H9 (cell line): ENCODE measurements around the gene LPCAT4. TPM values are rescaled to one million over a fixed set of nuclear protein-coding genes. Genes with fewer than 3 reads are reported as not detected.

Experiments used
- DNase-seq: peaks from one replicate; pipeline ENCODE4 v3.0.0-alpha.2; 2017
- H2AFZ ChIP-seq: one replicate; pipeline ENCODE4 v1.6.1; 2013; ENCODE audit warnings: mild to moderate bottlenecking, low read length, control low read depth, moderate library complexity
- H2AK5ac ChIP-seq: 2 replicates; pipeline ENCODE4 v1.6.1; 2013; ENCODE audit warnings: low read length, control low read depth, mixed read lengths; ENCODE audit not compliant: insufficient read length
- H2BK120ac ChIP-seq: one replicate; pipeline ENCODE4 v1.6.1; 2013; ENCODE audit warnings: low read depth, mild to moderate bottlenecking, low read length, control low read depth, inconsistent platforms; ENCODE audit not compliant: poor library complexity, severe bottlenecking
- H2BK12ac ChIP-seq: 2 replicates; pipeline ENCODE4 v1.6.1; 2013; ENCODE audit warnings: low read length, control low read depth, mixed read lengths, low read depth; ENCODE audit not compliant: insufficient read length
- H2BK15ac ChIP-seq: 2 replicates; pipeline ENCODE4 v1.6.1; 2013; ENCODE audit warnings: low read depth, low read length, control low read depth
- H2BK20ac ChIP-seq: one replicate; pipeline ENCODE4 v1.6.1; 2013; ENCODE audit warnings: low read depth, mild to moderate bottlenecking, low read length, control low read depth, inconsistent platforms; ENCODE audit not compliant: poor library complexity, severe bottlenecking
- H2BK5ac ChIP-seq: 2 replicates; pipeline ENCODE4 v1.6.1; 2013; ENCODE audit warnings: low read length, control low read depth, mixed read lengths; ENCODE audit not compliant: insufficient read length
- H3K14ac ChIP-seq: 2 replicates; pipeline ENCODE4 v1.6.1; 2013; ENCODE audit warnings: low read length, control low read depth; ENCODE audit not compliant: insufficient read depth
- H3K18ac ChIP-seq: 2 replicates; pipeline ENCODE4 v1.6.1; 2013; ENCODE audit warnings: low read depth, mild to moderate bottlenecking, mixed read lengths, low read length, control low read depth; ENCODE audit not compliant: insufficient read length
- H3K23ac ChIP-seq: 2 replicates; pipeline ENCODE4 v1.6.1; 2013; ENCODE audit warnings: low read length, control low read depth, mixed read lengths, low read depth; ENCODE audit not compliant: insufficient read length
- H3K23me2 ChIP-seq: 2 replicates; pipeline ENCODE4 v1.6.1; 2013; ENCODE audit warnings: low read depth, mild to moderate bottlenecking, mixed read lengths, low read length, control low read depth; ENCODE audit not compliant: insufficient read length, poor library complexity, severe bottlenecking
- H3K27ac ChIP-seq: 2 replicates; pipeline ENCODE4 v1.5.1; 2013; ENCODE audit warnings: low read length, control low read depth, mixed read lengths, low read depth; ENCODE audit not compliant: insufficient read length
- H3K27me3 ChIP-seq: 2 replicates; pipeline ENCODE4 v1.6.1; 2013; ENCODE audit warnings: low read length, control low read depth, inconsistent platforms; ENCODE audit not compliant: insufficient read depth
- H3K4ac ChIP-seq: 2 replicates; pipeline ENCODE4 v1.6.1; 2013; ENCODE audit warnings: low read depth, mild to moderate bottlenecking, control low read depth, inconsistent platforms, low read length, moderate library complexity
- H3K4me1 ChIP-seq: 2 replicates; pipeline ENCODE4 v1.6.1; 2013; ENCODE audit warnings: low read length, control low read depth, inconsistent platforms; ENCODE audit not compliant: insufficient read depth
- H3K4me2 ChIP-seq: 2 replicates; pipeline ENCODE4 v1.6.1; 2013; ENCODE audit warnings: low read length, control low read depth, mixed read lengths; ENCODE audit not compliant: insufficient read length, insufficient read depth
- H3K56ac ChIP-seq: 2 replicates; pipeline ENCODE4 v1.6.1; 2013; ENCODE audit warnings: low read depth, mild to moderate bottlenecking, mixed read lengths, low read length, control low read depth; ENCODE audit not compliant: insufficient read length
- H3K79me1 ChIP-seq: 2 replicates; pipeline ENCODE4 v1.6.1; 2013; ENCODE audit warnings: low read depth, mild to moderate bottlenecking, moderate library complexity, low read length, control low read depth, inconsistent platforms; ENCODE audit not compliant: insufficient read depth, poor library complexity, severe bottlenecking
- H3K79me2 ChIP-seq: 2 replicates; pipeline ENCODE4 v1.6.1; 2013; ENCODE audit warnings: low read length, control low read depth, inconsistent platforms; ENCODE audit not compliant: insufficient read depth
- H3K9ac ChIP-seq: 2 replicates; pipeline ENCODE4 v1.6.1; 2013; ENCODE audit warnings: low read length, control low read depth, mixed read lengths; ENCODE audit not compliant: insufficient read length; ENCODE audit errors: extremely low read depth
- H3K9me3 ChIP-seq: one replicate; pipeline ENCODE4 v1.6.1; 2013; ENCODE audit warnings: low read depth, low read length, inconsistent platforms; ENCODE audit not compliant: control insufficient read depth
- H3T11ph ChIP-seq: one replicate; pipeline ENCODE4 v1.6.1; 2013; ENCODE audit warnings: mild to moderate bottlenecking, low read length, control low read depth, inconsistent platforms
- H4K20me1 ChIP-seq: one replicate; pipeline ENCODE4 v1.6.1; 2013; ENCODE audit not compliant: control insufficient read depth, insufficient read length, insufficient read depth
- H4K5ac ChIP-seq: 2 replicates; pipeline ENCODE4 v1.6.1; 2013; ENCODE audit warnings: low read depth, mild to moderate bottlenecking, mixed read lengths, low read length, control low read depth; ENCODE audit not compliant: insufficient read length
- H4K8ac ChIP-seq: replicated peaks from 2 replicates; pipeline ENCODE4 v1.6.1; 2013; ENCODE audit warnings: low read length, control low read depth, mixed read lengths, low read depth; ENCODE audit not compliant: insufficient read length
- H4K91ac ChIP-seq: 2 replicates; pipeline ENCODE4 v1.6.1; 2013; ENCODE audit warnings: low read depth, mild to moderate bottlenecking, moderate library complexity, mixed read lengths, low read length, control low read depth; ENCODE audit not compliant: insufficient read length
- H3K27ac Mint-ChIP-seq, 3 experiments: 2 replicates in 2 of 3; 3 replicates in 1 of 3; pipeline ENCODE4 v1.8.0; 2020 to 2021; ENCODE audit warnings: mixed read lengths in 3 of 3, mild to moderate bottlenecking in 1 of 3, moderate library complexity in 1 of 3
- H3K27me3 Mint-ChIP-seq: 2 replicates; pipeline ENCODE4 v1.8.0; 2021; ENCODE audit warnings: low read depth, mild to moderate bottlenecking, moderate library complexity, mixed read lengths
- H3K36me3 Mint-ChIP-seq, 3 experiments: 2 replicates in 2 of 3; 3 replicates in 1 of 3; pipeline ENCODE4 v1.8.0; 2020 to 2021; ENCODE audit warnings: low read depth in 3 of 3, mixed read lengths in 3 of 3; ENCODE audit not compliant: insufficient read depth in 1 of 3
- H3K4me1 Mint-ChIP-seq, 2 experiments: 2 replicates each; pipeline ENCODE4 v1.8.0; 2020; ENCODE audit warnings: mixed read lengths in 2 of 2
- H3K4me3 Mint-ChIP-seq, 2 experiments: 2 replicates in 1 of 2; 3 replicates in 1 of 2; pipeline ENCODE4 v1.8.0; 2020 to 2021; ENCODE audit warnings: mild to moderate bottlenecking in 2 of 2, mixed read lengths in 2 of 2, moderate library complexity in 1 of 2
- H3K9me3 Mint-ChIP-seq, 2 experiments: 2 replicates in 1 of 2; 3 replicates in 1 of 2; pipeline ENCODE4 v1.8.0; 2020; ENCODE audit warnings: mild to moderate bottlenecking in 2 of 2, mixed read lengths in 2 of 2, moderate library complexity in 1 of 2
- WGBS: extraction: QIAGEN DNeasy Blood & Tissue Kit; methylation state at CpG from one replicate; pipeline ENCODE4 v1.1.7; 2013; ENCODE audit warnings: missing lambda C conversion rate, low lambda C conversion rate, mixed read lengths; ENCODE audit not compliant: insufficient read length; ENCODE audit errors: extremely low coverage; 5-methylcytosine and 5-hydroxymethylcytosine counted together
- total RNA-seq: library from RNA; stranded (reverse); gene quantifications from 2 replicates; pipeline ENCODE4 v1.2.1, GENCODE V29; 2021
- TF ChIP-seq, protein P1 (sequence below): fragments of 200-600 bp; sonication (generic); conservative IDR thresholded peaks from 3 replicates; pipeline ENCODE4 v1.8.0; 2021; ENCODE audit warnings: antibody characterized with exemption, mild to moderate bottlenecking

LPCAT4 gene
- total RNA-seq, 1 experiment from 2014 or later, result 71.1 TPM

DNA sequence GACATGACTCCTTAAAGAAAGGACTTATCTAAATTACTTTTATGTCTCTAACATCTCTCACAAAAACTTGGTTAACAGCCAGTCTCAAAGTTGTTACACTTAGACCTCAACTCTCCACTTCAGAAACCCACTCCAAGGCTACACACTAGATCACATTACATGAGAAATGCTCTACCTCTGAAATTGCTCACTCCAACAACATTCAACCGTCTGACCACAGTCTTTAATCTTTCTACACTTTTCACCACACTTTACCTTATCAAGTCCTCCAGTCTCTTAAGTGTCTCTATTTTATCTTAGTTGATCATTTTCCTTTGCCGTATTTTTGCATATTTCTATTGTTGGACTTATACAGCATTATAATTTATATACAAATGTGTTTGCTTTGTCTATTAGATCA is 35.2 kb downstream of the LPCAT4 start:
- peaks cover 3 to 4% of the 10 kb centered on the region in 2 experiments for H3K4me1 Mint-ChIP-seq
- Histone ChIP-seq H2BK15ac (no peak overlapping the region), H3K4me1 (no peaks in the 10 kb centered on the region), H3K9ac (no peak overlapping the region), H3K56ac (no peak overlapping the region), H3K18ac (no peak overlapping the region), H2BK12ac (no peak overlapping the region), H3K79me1 (no peaks in the 10 kb centered on the region), H3K4me2 (no peak overlapping the region), H3K14ac (no peak overlapping the region), H3K27ac (no peak overlapping the region), H3K79me2 (no peaks in the 10 kb centered on the region), H2BK20ac (no peak overlapping the region), H4K20me1 (no peaks in the 10 kb centered on the region), H3K9me3 (no peaks in the 10 kb centered on the region), H2AK5ac (no peak overlapping the region), H3K23ac (no peak overlapping the region), H4K8ac (no peak overlapping the region), H2BK5ac (no peak overlapping the region), H2BK120ac (no peak overlapping the region), H2AFZ (no peak overlapping the region), H3K4ac (no peak overlapping the region), H3K23me2 (peaks cover under 1% of the 10 kb centered on the region), H4K91ac (no peak overlapping the region), H3T11ph (no peak overlapping the region), H3K27me3 (no peaks in the 10 kb centered on the region), H4K5ac (no peak overlapping the region)
- H3K27me3 Mint-ChIP-seq, result peaks cover 3% of the 10 kb centered on the region; the same call in 1 of the 2 replicates
- WGBS, result 100% methylated on average over 1 of the region's 2 CpGs
- H3K27ac Mint-ChIP-seq, result no peak overlapping the region
- DNase-seq, result no peak
- no peak overlapping the region for H3K4me3 Mint-ChIP-seq
- TF ChIP-seq, protein P1, sequence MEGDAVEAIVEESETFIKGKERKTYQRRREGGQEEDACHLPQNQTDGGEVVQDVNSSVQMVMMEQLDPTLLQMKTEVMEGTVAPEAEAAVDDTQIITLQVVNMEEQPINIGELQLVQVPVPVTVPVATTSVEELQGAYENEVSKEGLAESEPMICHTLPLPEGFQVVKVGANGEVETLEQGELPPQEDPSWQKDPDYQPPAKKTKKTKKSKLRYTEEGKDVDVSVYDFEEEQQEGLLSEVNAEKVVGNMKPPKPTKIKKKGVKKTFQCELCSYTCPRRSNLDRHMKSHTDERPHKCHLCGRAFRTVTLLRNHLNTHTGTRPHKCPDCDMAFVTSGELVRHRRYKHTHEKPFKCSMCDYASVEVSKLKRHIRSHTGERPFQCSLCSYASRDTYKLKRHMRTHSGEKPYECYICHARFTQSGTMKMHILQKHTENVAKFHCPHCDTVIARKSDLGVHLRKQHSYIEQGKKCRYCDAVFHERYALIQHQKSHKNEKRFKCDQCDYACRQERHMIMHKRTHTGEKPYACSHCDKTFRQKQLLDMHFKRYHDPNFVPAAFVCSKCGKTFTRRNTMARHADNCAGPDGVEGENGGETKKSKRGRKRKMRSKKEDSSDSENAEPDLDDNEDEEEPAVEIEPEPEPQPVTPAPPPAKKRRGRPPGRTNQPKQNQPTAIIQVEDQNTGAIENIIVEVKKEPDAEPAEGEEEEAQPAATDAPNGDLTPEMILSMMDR, result no peak
- no peaks in the 10 kb centered on the region for H3K36me3 Mint-ChIP-seq
- H3K9me3 Mint-ChIP-seq, result no peaks in the 10 kb centered on the region
